HepG2 (cell line): ENCODE results near the gene CLTCL1. TPM values are rescaled to one million over a fixed set of nuclear protein-coding genes. Genes with fewer than 3 reads are reported as not detected.

Experiments
- AHR ChIP-seq: IDR thresholded peaks from 2 replicates; pipeline ENCODE4 v1.6.1; 2018; ENCODE audit warnings: missing genetic modification reagents, missing compliant biosample characterization
- ARNT ChIP-seq: fragments of 450-650 bp; IDR thresholded peaks from 2 replicates; pipeline ENCODE4 v1.6.1; 2017
- ASH2L ChIP-seq: fragments of 300-600, 200-600 bp; sonication (generic); IDR thresholded peaks from 2 replicates; pipeline ENCODE4 v1.7.0; 2017; ENCODE audit warnings: low read depth, mild to moderate bottlenecking, moderate library complexity, mixed read lengths, low read length; ENCODE audit not compliant: insufficient read length
- CCAR2 ChIP-seq: fragments of 200-400 bp; formaldehyde crosslinking; optimal IDR thresholded peaks from 2 replicates; pipeline ENCODE3; 2018; ENCODE audit warnings: low read depth, mild to moderate bottlenecking, low read length, moderate library complexity
- GATA4 ChIP-seq: sonication (generic); IDR thresholded peaks from 2 replicates; pipeline ENCODE4 v1.6.1; 2016; ENCODE audit warnings: antibody characterized with exemption, low read depth, borderline replicate concordance
- HDAC6 ChIP-seq: fragments of 200-600 bp; sonication (generic); IDR thresholded peaks from 2 replicates; pipeline ENCODE4 v1.7.0; 2017; ENCODE audit warnings: mild to moderate bottlenecking, antibody characterized with exemption, low read length, low read depth
- ISL2 ChIP-seq: sonication (generic); formaldehyde crosslinking; IDR thresholded peaks from 2 replicates; pipeline ENCODE4 v1.5.0; 2020; ENCODE audit warnings: missing genetic modification reagents
- KLF15 ChIP-seq: sonication (generic); formaldehyde crosslinking; IDR thresholded peaks from 2 replicates; pipeline ENCODE4 v1.8.1; 2023; ENCODE audit warnings: borderline replicate concordance, mild to moderate bottlenecking, inconsistent platforms, missing genetic modification reagents, mixed read lengths
- LCORL ChIP-seq, 2 experiments: fragments of 450-650 bp in 1 of 2; sonication (generic) in 1 of 2; formaldehyde crosslinking in 1 of 2; IDR thresholded peaks; 2 replicates each; pipeline versions ENCODE4 v1.5.0 to v1.6.1; 2017 to 2020; ENCODE audit warnings: antibody characterized with exemption in 1 of 2, missing genetic modification reagents in 1 of 2
- MAX ChIP-seq: IDR thresholded peaks from 2 replicates; pipeline ENCODE4 v1.6.1; 2012; ENCODE audit warnings: inconsistent platforms
- NCOR1 ChIP-seq: fragments of 200-600 bp; sonication (generic); IDR thresholded peaks from 2 replicates; pipeline ENCODE4 v1.7.0; 2017; ENCODE audit warnings: antibody characterized with exemption, low read length, borderline replicate concordance
- NR0B2 ChIP-seq: sonication (generic); formaldehyde crosslinking; IDR thresholded peaks from 2 replicates; pipeline ENCODE4 v1.4.0; 2020; ENCODE audit warnings: mild to moderate bottlenecking, missing genetic modification reagents
- NR3C1 ChIP-seq: sonication (generic); formaldehyde crosslinking; IDR thresholded peaks from 2 replicates; pipeline ENCODE4 v1.4.0; 2020; ENCODE audit warnings: missing genetic modification reagents
- TCF12 ChIP-seq, 2 experiments: fragments of 450-650 bp in 1 of 2; sonication (generic) in 1 of 2; formaldehyde crosslinking in 1 of 2; IDR thresholded peaks; 2 replicates each; pipeline versions ENCODE4 v1.6.1 to v1.8.0; 2017 to 2022; ENCODE audit warnings: antibody characterized with exemption in 1 of 2, mild to moderate bottlenecking in 1 of 2, missing genetic modification reagents in 1 of 2, moderate library complexity in 1 of 2
- TFDP2 ChIP-seq: sonication (generic); formaldehyde crosslinking; IDR thresholded peaks from 2 replicates; pipeline ENCODE4 v1.4.0; 2020; ENCODE audit warnings: missing genetic modification reagents
- ZNF121 ChIP-seq: sonication (generic); formaldehyde crosslinking; IDR thresholded peaks from 2 replicates; pipeline ENCODE4 v1.5.0; 2020; ENCODE audit warnings: mild to moderate bottlenecking, missing genetic modification reagents
- ZNF224 ChIP-seq: sonication (generic); formaldehyde crosslinking; IDR thresholded peaks from 2 replicates; pipeline ENCODE4 v1.5.0; 2020; ENCODE audit warnings: mild to moderate bottlenecking, missing genetic modification reagents
- ZNF280B ChIP-seq: sonication (generic); formaldehyde crosslinking; IDR thresholded peaks from 2 replicates; pipeline ENCODE4 v1.5.0; 2020; ENCODE audit warnings: missing genetic modification reagents, mild to moderate bottlenecking, borderline replicate concordance
- ZNF280D ChIP-seq: sonication (generic); formaldehyde crosslinking; IDR thresholded peaks from 2 replicates; pipeline ENCODE4 v1.5.1; 2020; ENCODE audit warnings: mild to moderate bottlenecking, missing genetic modification reagents
- ZNF337 ChIP-seq: sonication (generic); formaldehyde crosslinking; IDR thresholded peaks from 2 replicates; pipeline ENCODE4 v1.5.1; 2020; ENCODE audit warnings: missing genetic modification reagents, low read depth, mild to moderate bottlenecking, borderline replicate concordance
- ZNF740 ChIP-seq: sonication (generic); formaldehyde crosslinking; IDR thresholded peaks from 2 replicates; pipeline ENCODE4 v1.4.0; 2020; ENCODE audit warnings: missing genetic modification reagents
- ZNF746 ChIP-seq: sonication (generic); formaldehyde crosslinking; IDR thresholded peaks from 2 replicates; pipeline ENCODE4 v1.8.0; 2022; ENCODE audit warnings: mild to moderate bottlenecking, missing genetic modification reagents
- polyA plus RNA-seq, 8 experiments: library from polyadenylated mRNA; depleted of rRNA in 3 of 8; stranded (reverse) in 7 of 8; unstranded in 1 of 8; fragments of >200 nt; fragmentation: Illumina TruSeq in 4 of 8; extraction: Trizol in 4 of 8; gene quantifications; 2 replicates each; pipeline versions ENCODE4 v1.2.1 to v1.2.3, GENCODE V29; 2011 to 2016; ENCODE audit warnings: low read depth in 4 of 8, missing spikeins in 1 of 8, mixed read lengths in 1 of 8; ENCODE audit not compliant: insufficient read depth in 1 of 8
- total RNA-seq, 5 experiments: library from RNA; depleted of rRNA; stranded (reverse); fragments of >200 nt; fragmentation: Illumina TruSeq; extraction: Trizol; gene quantifications; 2 replicates each; pipeline ENCODE4 v1.2.3, GENCODE V29; 2016; ENCODE audit warnings: low read depth in 1 of 5

Gene CLTCL1
- total and polyA plus RNA-seq, 2 of the 13 experiments (the other 11 are each of a cell fraction or from before 2014, with no cell fraction given) = 8.1 to 10.9 TPM

GRCh38 chr22:19292458-19293230, 1.1 kb upstream of the CLTCL1 start (continued):
- TF ChIP-seq ARNT = no peak
- TF ChIP-seq GATA4 = no peak
- no peak for TF ChIP-seq KLF15
- no peak for TF ChIP-seq TFDP2 (CRISPR knock-in tag)
- TF ChIP-seq NR0B2 (CRISPR knock-in tag) = 0 out of 2 replicates have a peak, but pooled peaks have one; percentile 9
- TF ChIP-seq TCF12 (IDR thresholded peaks at IDR 0.05) = no peak
- no peak for TF ChIP-seq TCF12 (CRISPR knock-in tag; IDR thresholded peaks at IDR 0.05)
- no peak for TF ChIP-seq NR3C1
- no peak for TF ChIP-seq ASH2L
- TF ChIP-seq CCAR2 = no peak
- no peak for TF ChIP-seq ZNF121 (CRISPR knock-in tag)
- no peak for TF ChIP-seq ZNF746 (CRISPR knock-in tag)
- TF ChIP-seq ISL2 (CRISPR knock-in tag) = no peak
- TF ChIP-seq HDAC6 = no peak
- TF ChIP-seq ZNF224 = no peak
- TF ChIP-seq ZNF280B (CRISPR knock-in tag) = 0 out of 2 replicates have a peak, but pooled peaks have one; percentile 20
- 0 out of 2 replicates have a peak, but pooled peaks have one; percentile 61 for TF ChIP-seq ZNF337 (CRISPR knock-in tag)
- TF ChIP-seq MAX = no peak; the same call in 1 of the 2 replicates
- TF ChIP-seq ZNF280D (CRISPR knock-in tag) = no peak
- no peak for TF ChIP-seq LCORL (IDR thresholded peaks at IDR 0.05)
- TF ChIP-seq LCORL (CRISPR knock-in tag; IDR thresholded peaks at IDR 0.05) = no peak
- no peak for TF ChIP-seq AHR (CRISPR knock-in tag)
- TF ChIP-seq ZNF740 (CRISPR knock-in tag) = no peak
- no peak for TF ChIP-seq NCOR1
